ENCODE results near the gene CPXM2. TPM values are rescaled to one million over a fixed set of nuclear protein-coding genes. Genes with fewer than 3 reads are reported as not detected.

Gene CPXM2
- total RNA-seq, 1 experiment from 2014 or later, result not detected

DNA sequence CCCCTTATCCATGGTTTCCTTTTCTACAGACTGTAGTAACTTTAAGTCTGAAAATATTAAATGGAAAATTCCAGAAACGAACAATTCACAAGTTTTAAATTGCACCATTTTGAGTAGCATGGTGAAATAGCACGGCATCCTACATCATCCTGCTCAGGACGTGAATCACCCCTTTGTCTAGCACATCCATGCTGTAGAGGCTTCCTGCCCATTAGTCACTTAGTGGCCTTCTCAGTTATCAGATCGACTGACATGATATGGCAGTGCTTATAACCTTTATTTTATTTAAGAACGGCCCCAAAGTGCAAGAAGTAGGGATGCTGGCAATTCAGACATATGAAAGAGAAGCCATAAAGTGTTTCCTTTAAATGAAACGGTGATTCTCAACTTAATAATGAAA lies 82.7 kb downstream of the CPXM2 start:
- ChIA-PET CTCF (no interaction called here), POLR2A (no interaction called here)
- Histone ChIP-seq H3K36me3 (ENCODE audit: control insufficient read depth, insufficient read depth, low read length) (no peaks in the 10 kb centered on the region), H3K4me3 (ENCODE audit: low read depth, low read length) (no peak overlapping the region), H3K27me3 (replicated peaks; ENCODE audit: control insufficient read depth, insufficient read depth, low read length) (no peaks in the 10 kb centered on the region; the same call in 1 of the 2 replicates), H3K4me1 (no peaks in the 10 kb centered on the region), H3K9me3 (peaks cover 5% of the 10 kb centered on the region; the same call in 1 of the 2 replicates)
- Mint-ChIP-seq H3K4me3 (ENCODE audit: unreplicated experiment) (no peak overlapping the region), H3K27ac (ENCODE audit: unreplicated experiment) (no peak overlapping the region), H3K36me3 (ENCODE audit: insufficient read depth, unreplicated experiment) (no peaks in the 10 kb centered on the region), H3K9me3 (ENCODE audit: unreplicated experiment) (no peaks in the 10 kb centered on the region), H3K4me1 (ENCODE audit: low read depth, unreplicated experiment) (no peaks in the 10 kb centered on the region), H3K27me3 (ENCODE audit: insufficient read depth, unreplicated experiment) (peaks cover 4% of the 10 kb centered on the region)
- TF ChIP-seq, protein P1, sequence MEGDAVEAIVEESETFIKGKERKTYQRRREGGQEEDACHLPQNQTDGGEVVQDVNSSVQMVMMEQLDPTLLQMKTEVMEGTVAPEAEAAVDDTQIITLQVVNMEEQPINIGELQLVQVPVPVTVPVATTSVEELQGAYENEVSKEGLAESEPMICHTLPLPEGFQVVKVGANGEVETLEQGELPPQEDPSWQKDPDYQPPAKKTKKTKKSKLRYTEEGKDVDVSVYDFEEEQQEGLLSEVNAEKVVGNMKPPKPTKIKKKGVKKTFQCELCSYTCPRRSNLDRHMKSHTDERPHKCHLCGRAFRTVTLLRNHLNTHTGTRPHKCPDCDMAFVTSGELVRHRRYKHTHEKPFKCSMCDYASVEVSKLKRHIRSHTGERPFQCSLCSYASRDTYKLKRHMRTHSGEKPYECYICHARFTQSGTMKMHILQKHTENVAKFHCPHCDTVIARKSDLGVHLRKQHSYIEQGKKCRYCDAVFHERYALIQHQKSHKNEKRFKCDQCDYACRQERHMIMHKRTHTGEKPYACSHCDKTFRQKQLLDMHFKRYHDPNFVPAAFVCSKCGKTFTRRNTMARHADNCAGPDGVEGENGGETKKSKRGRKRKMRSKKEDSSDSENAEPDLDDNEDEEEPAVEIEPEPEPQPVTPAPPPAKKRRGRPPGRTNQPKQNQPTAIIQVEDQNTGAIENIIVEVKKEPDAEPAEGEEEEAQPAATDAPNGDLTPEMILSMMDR (IDR thresholded peaks at IDR 0.05; ENCODE audit: insufficient read depth in 1 of 2, low read depth in 1 of 2, low read length in 1 of 2, severe bottlenecking in 1 of 2, unreplicated experiment in 1 of 2), result no peak
- no peak for DNase-seq
- intact Hi-C loops (cut with micrococcal nuclease; ENCODE audit: unreplicated experiment), result no loop called here
- BruUV-seq (replicated peaks), result no TSS peak

DNA sequence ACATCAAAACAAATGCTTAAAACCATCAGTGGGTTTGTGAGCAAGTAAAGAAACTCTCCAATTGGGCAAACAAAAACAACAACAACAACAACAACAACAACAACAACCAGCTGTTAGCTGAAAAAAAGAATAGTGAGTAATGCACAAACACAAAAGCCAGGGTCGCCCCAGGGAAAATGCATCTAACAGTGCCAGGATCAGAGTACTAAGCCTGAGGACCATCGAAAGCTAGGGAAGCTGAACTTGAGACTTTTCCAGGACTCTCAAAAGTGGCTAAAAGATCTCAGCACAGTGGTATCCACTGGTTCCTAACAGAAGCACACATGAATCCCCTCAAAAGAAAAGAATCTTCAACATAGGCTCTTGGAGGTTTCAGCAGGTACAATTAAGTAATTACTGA lies 83.3 kb downstream of the CPXM2 start:
- BruUV-seq (replicated peaks), result no TSS peak
- intact Hi-C loops (cut with micrococcal nuclease; ENCODE audit: unreplicated experiment), result no loop called here
- DNase-seq, result no peak
- H3K27ac Mint-ChIP-seq (ENCODE audit: unreplicated experiment), result no peak overlapping the region
- H3K9me3 Mint-ChIP-seq (ENCODE audit: unreplicated experiment), result no peaks in the 10 kb centered on the region
- H3K27me3 ChIP-seq (replicated peaks; ENCODE audit: control insufficient read depth, insufficient read depth, low read length), result no peaks in the 10 kb centered on the region; the same call in 1 of the 2 replicates
- H3K4me3 ChIP-seq (ENCODE audit: low read depth, low read length), result no peak overlapping the region
- no peak overlapping the region for H3K4me3 Mint-ChIP-seq (ENCODE audit: unreplicated experiment)
- H3K36me3 Mint-ChIP-seq (ENCODE audit: insufficient read depth, unreplicated experiment), result no peaks in the 10 kb centered on the region
- peaks cover 5% of the 10 kb centered on the region; the same call in 1 of the 2 replicates for H3K9me3 ChIP-seq
- TF ChIP-seq, protein P1 (IDR thresholded peaks at IDR 0.05; ENCODE audit: insufficient read depth in 1 of 2, low read depth in 1 of 2, low read length in 1 of 2, severe bottlenecking in 1 of 2, unreplicated experiment in 1 of 2), result no peak
- POLR2A ChIA-PET, result no interaction called here
- H3K36me3 ChIP-seq (ENCODE audit: control insufficient read depth, insufficient read depth, low read length), result no peaks in the 10 kb centered on the region
- H3K27me3 Mint-ChIP-seq (ENCODE audit: insufficient read depth, unreplicated experiment), result peaks cover 4% of the 10 kb centered on the region
- H3K4me1 Mint-ChIP-seq (ENCODE audit: low read depth, unreplicated experiment), result no peaks in the 10 kb centered on the region
- CTCF ChIA-PET, result no interaction called here
- H3K4me1 ChIP-seq, result no peaks in the 10 kb centered on the region

DNA sequence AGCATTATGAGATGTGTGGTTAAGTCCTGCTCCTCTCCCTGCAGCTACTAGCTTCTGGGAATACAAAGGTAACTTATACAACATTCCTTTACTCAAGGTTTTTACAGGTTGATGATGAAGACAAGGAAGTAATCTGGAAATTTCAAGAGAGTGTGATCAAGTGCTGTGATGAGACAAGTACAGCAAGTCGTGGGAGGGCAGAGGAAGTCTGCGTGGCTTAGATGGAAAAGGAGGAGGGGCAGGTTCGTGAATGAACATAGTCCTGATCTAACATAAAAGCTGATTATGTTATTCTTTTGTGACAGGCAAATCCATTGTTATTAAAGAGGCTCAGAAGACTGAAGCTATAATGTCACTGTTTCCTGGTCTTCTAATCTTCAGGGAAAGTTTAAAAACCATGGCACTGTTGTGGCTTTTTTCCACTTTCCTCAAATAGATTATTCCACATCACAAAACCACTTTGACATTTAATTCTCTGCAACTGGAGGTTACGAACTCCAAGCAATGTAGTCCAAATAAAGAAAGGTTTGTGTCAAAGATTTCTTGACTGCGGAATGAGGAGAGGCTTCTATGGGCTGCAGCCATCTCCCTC lies 84.1 kb downstream of the CPXM2 start:
- Mint-ChIP-seq H3K36me3 (ENCODE audit: insufficient read depth, unreplicated experiment) (no peaks in the 10 kb centered on the region), H3K27me3 (ENCODE audit: insufficient read depth, unreplicated experiment) (peaks cover 4% of the 10 kb centered on the region), H3K4me1 (ENCODE audit: low read depth, unreplicated experiment) (no peaks in the 10 kb centered on the region), H3K4me3 (ENCODE audit: unreplicated experiment) (no peak overlapping the region), H3K27ac (ENCODE audit: unreplicated experiment) (no peak overlapping the region), H3K9me3 (ENCODE audit: unreplicated experiment) (no peaks in the 10 kb centered on the region)
- intact Hi-C loops (cut with micrococcal nuclease; ENCODE audit: unreplicated experiment), result no loop called here
- DNase-seq, result no peak
- TF ChIP-seq, protein P1 (IDR thresholded peaks at IDR 0.05; ENCODE audit: insufficient read depth in 1 of 2, low read depth in 1 of 2, low read length in 1 of 2, severe bottlenecking in 1 of 2, unreplicated experiment in 1 of 2), result no peak
- Histone ChIP-seq H3K36me3 (ENCODE audit: control insufficient read depth, insufficient read depth, low read length) (no peaks in the 10 kb centered on the region), H3K4me3 (ENCODE audit: low read depth, low read length) (no peak overlapping the region), H3K27me3 (replicated peaks; ENCODE audit: control insufficient read depth, insufficient read depth, low read length) (no peaks in the 10 kb centered on the region; the same call in 1 of the 2 replicates), H3K9me3 (peaks cover 5% of the 10 kb centered on the region; the same call in 1 of the 2 replicates), H3K4me1 (no peaks in the 10 kb centered on the region)
- ChIA-PET CTCF (no interaction called here), POLR2A (no interaction called here)
- BruUV-seq (replicated peaks), result no TSS peak

Data from Caco-2 (cell line).